Activated T-helper 1 cell treated with anti-CD3 and anti-CD28 coated beads, Interleukin-12 subunit alpha, Interleukin-12 subunit beta, Interleukin-2, Interleukin-4 antibody, amounts not matched to agents 30 ng/mL and 10 ng/mL and 1 ng/mL, durations not matched to agents 14 hours and 24 hours and 36 hours (primary cell): ENCODE results near the gene CALY. TPM values are rescaled to one million over a fixed set of nuclear protein-coding genes. Genes with fewer than 3 reads are reported as not detected.
A peak's percentile ranks its signal among the peaks of the same experiment; 100 is the strongest.

Source experiments
- DNase-seq: peaks from one replicate; pipeline ENCODE4 v3.0.0; 2021; ENCODE audit warnings: low spot score
- H3K27ac Mint-ChIP-seq: one replicate; pipeline ENCODE4 v1.8.0; 2021; ENCODE audit warnings: mild to moderate bottlenecking, mixed read lengths
- H3K27me3 Mint-ChIP-seq: one replicate; pipeline ENCODE4 v1.8.0; 2022; ENCODE audit warnings: mild to moderate bottlenecking, moderate library complexity, mixed read lengths; ENCODE audit not compliant: insufficient read depth
- H3K36me3 Mint-ChIP-seq: one replicate; pipeline ENCODE4 v1.8.0; 2021; ENCODE audit warnings: low read depth, mixed read lengths
- H3K4me1 Mint-ChIP-seq: one replicate; pipeline ENCODE4 v1.8.0; 2021; ENCODE audit warnings: low read depth, mixed read lengths
- H3K4me3 Mint-ChIP-seq: one replicate; pipeline ENCODE4 v1.8.0; 2021; ENCODE audit warnings: mild to moderate bottlenecking, moderate library complexity, mixed read lengths
- H3K9me3 Mint-ChIP-seq: one replicate; pipeline ENCODE4 v1.8.0; 2021; ENCODE audit warnings: mixed read lengths
- intact Hi-C: fragments of 100-400 bp; cut with micrococcal nuclease; formaldehyde crosslinking; loops from one replicate; pipeline ENCODE4 v1.15.1; 2024
- total RNA-seq: library from RNA; stranded (reverse); gene quantifications from 2 replicates; pipeline ENCODE4 v1.2.3, GENCODE V29; 2022

Gene CALY
- total RNA-seq, 1 donor from 2014 or later: not detected

GRCh38 chr10:133362846-133363245, 26.1 kb upstream of the CALY start:
- DNase-seq: no peak
- Mint-ChIP-seq H3K36me3 (peaks cover 15% of the 10 kb centered on the region), H3K4me3 (no peak overlapping the region), H3K9me3 (no peaks in the 10 kb centered on the region), H3K4me1 (no peaks in the 10 kb centered on the region), H3K27me3 (no peaks in the 10 kb centered on the region), H3K27ac (no peak overlapping the region)
- intact Hi-C loops: no loop called here

GRCh38 chr10:133361773-133362441, 25.2 kb upstream of the CALY start:
- Mint-ChIP-seq H3K4me3 (no peak overlapping the region), H3K27me3 (no peaks in the 10 kb centered on the region), H3K27ac (no peak overlapping the region), H3K9me3 (no peaks in the 10 kb centered on the region), H3K36me3 (peaks cover 13% of the 10 kb centered on the region), H3K4me1 (no peaks in the 10 kb centered on the region)
- DNase-seq: no peak
- intact Hi-C loops: no loop called here

DNA sequence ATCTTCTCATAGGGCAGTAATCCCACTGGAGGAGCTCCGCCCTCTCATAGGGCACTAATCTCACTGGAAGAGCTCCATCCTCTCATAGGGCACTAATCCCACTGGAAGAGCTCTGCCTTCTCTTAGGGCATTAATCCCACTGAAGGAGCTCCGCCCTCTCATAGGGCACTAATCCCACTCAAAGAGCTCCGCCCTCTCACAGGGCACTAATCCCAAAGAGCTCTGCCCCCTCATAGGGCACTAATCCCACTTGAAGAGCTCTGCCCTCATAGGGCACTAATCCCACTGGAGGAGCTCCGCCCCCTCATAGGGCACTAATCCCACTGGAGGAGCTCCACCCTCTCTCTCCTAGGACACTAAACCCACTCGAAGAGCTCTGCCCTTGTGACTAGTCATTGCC, 24.5 kb upstream of the CALY start:
- DNase-seq: no peak
- H3K4me1 Mint-ChIP-seq: no peaks in the 10 kb centered on the region
- no peaks in the 10 kb centered on the region for H3K27me3 Mint-ChIP-seq
- no peak overlapping the region for H3K4me3 Mint-ChIP-seq
- no peak overlapping the region for H3K27ac Mint-ChIP-seq
- H3K9me3 Mint-ChIP-seq: no peaks in the 10 kb centered on the region
- intact Hi-C loops: no loop called here
- H3K36me3 Mint-ChIP-seq: peaks cover 13% of the 10 kb centered on the region

GRCh38 chr10:133359972-133360610, 23.4 kb upstream of the CALY start:
- no peak overlapping the region for H3K27ac Mint-ChIP-seq
- H3K27me3 Mint-ChIP-seq: no peaks in the 10 kb centered on the region
- H3K9me3 Mint-ChIP-seq: no peaks in the 10 kb centered on the region
- intact Hi-C loops: no loop called here
- H3K4me1 Mint-ChIP-seq: no peaks in the 10 kb centered on the region
- no peak for DNase-seq
- no peak overlapping the region for H3K4me3 Mint-ChIP-seq
- peaks cover 13% of the 10 kb centered on the region for H3K36me3 Mint-ChIP-seq

DNA sequence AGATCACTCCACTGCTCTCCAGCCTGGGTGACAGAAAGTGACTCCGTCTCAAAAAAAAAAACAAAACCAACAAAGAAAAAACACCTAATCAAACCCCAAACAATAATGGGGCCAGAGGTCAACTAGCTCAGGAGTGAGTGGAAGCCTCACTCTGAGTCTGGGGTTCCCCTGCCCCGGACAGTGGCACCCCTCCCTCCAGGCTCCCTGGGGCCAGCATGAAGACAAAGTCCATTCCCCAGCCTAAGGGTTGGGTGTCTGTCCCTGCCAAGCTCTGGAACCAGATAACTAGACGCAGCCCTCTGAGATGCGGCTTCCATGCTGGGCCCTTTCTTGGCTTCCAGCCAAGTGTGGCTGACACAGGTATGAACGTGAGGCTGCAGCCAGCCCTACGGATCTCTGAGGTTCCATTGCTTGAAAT, 22.9 kb upstream of the CALY start:
- intact Hi-C loops: no loop called here
- DNase-seq: no peak
- Mint-ChIP-seq H3K27me3 (no peaks in the 10 kb centered on the region), H3K36me3 (peaks cover 11% of the 10 kb centered on the region), H3K4me1 (no peaks in the 10 kb centered on the region), H3K4me3 (no peak overlapping the region), H3K9me3 (no peaks in the 10 kb centered on the region), H3K27ac (no peak overlapping the region)

DNA sequence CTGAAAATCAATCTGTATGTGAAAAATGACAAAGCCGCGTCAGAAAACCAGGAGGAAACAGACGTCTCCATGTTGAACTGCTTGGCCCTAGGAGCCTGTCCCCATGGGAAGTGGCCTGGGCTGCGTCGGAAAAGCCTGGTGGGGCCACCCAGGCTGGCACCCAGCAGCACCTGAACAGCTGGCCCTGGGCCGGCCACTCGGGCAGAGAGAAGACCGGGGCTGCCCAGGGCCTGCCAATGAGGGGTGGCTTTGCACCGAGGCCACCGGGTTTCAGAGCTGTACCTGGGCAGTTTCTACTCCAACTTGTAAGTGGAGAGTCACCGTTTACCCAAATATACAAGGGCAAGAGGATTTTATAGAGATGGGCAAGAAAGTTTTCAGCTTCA, 22.2 kb upstream of the CALY start:
- no peak overlapping the region for H3K4me3 Mint-ChIP-seq
- no peak for DNase-seq
- H3K27me3 Mint-ChIP-seq: no peaks in the 10 kb centered on the region
- H3K4me1 Mint-ChIP-seq: no peaks in the 10 kb centered on the region
- intact Hi-C loops: loop anchor here (1.0 kb wide), 3 partner anchors 14 to 35 kb away; partner anchors contain the start of gene ECHS1
- H3K36me3 Mint-ChIP-seq: peaks cover 8% of the 10 kb centered on the region
- H3K27ac Mint-ChIP-seq: no peak overlapping the region
- no peaks in the 10 kb centered on the region for H3K9me3 Mint-ChIP-seq

GRCh38 chr10:133358162-133358924, 21.6 kb upstream of the CALY start:
- Mint-ChIP-seq H3K36me3 (peaks cover 8% of the 10 kb centered on the region), H3K4me3 (no peak overlapping the region), H3K9me3 (no peaks in the 10 kb centered on the region), H3K27ac (no peak overlapping the region), H3K4me1 (no peaks in the 10 kb centered on the region), H3K27me3 (no peaks in the 10 kb centered on the region)
- DNase-seq: no peak
- intact Hi-C loops: loop anchor here (1.0 kb wide), 3 partner anchors 15 to 34 kb away; partner anchors contain the start of gene ECHS1

DNA sequence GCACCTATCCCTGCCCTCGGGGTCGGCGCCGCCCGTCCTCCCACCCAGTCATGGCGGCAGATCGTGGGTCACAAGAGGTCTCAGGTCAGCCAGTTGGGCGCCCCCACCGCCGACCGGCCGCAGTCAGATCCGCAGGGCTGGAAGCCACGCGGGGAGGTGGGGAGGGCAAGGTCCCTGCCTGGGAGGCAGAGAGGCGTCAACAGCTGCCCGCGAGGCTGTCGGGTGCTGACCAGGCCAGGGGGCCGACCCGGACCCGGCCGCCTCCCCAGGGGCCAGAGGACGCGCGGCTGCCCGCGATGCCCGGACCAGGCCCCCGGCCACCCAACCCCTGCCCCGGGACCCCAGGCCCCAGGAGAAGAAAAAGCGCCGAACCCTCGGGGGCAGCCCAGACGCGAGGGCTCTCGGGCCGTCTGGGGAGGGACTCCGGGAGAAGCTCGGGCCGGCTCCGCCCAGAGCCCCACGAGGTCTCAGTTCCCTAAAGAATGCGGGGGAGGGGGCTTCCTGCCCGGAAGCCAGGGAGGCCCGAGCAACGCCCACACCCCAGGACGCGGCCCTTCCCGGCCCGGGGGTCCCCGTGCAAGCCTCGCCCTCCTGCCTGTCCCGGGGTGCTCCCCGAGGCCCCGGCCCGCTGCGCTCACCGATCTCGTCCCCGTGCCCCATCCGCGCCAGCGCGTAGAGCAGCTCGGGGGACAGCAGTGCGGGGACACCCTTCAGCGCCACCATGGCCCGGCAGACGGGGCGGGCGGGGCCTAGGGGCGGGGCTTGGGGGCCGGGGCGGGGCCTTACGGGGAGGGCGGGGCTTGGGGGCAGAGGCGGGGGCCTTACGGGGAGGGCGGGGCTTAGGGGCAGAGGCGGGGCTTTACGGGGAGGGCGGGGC, 20.8 kb upstream of the CALY start, which contains the start of gene FUOM:
Gene FUOM, minus strand, starts transcription at position 735 of the 877 bp plus-strand sequence. Its CDS starts 12 bp downstream, at position 723.
- Mint-ChIP-seq H3K4me3 (peak within 1 kb of the TSS; percentile 77), H3K36me3 (peaks cover 8% of the 10 kb centered on the region)

DNA sequence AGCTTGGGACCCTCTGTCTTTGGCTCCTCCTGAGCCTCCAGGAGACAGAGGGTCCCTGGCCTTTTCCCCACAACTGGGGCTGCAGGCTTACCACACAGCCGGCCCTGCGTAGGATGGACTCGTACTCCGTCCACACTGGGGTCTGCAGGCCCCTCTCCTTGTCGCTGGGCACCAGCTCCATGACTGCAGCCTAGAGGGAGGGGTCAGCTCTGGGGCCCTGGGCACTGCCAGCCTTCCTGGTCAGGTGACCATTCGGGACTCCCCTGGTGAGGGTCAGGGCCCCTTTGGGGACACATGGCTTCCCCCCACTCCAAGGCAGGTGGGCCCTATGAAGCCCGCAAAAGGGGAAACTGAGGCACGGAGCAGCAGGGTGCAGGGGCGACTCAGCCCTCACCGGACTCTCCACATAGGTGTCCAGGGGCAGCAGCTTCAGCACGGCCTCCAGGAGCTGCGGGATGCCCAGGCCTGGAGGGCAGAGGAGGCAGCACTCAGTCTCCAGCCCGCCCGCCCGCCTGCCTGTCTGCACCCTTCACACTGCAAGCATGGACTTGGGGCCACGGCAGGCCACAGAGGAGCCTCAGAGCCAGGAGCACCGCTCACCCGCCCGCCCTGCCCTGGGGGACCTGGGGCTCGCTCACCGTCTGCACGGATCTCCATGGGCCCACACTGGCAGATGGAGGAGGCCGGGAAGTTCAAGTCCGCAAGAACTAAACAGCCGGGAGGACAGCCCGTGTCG, 20.0 kb upstream of the CALY start:
- H3K27me3 Mint-ChIP-seq: no peaks in the 10 kb centered on the region
- peak overlapping the region; percentile 77 for H3K4me3 Mint-ChIP-seq
- no peaks in the 10 kb centered on the region for H3K4me1 Mint-ChIP-seq
- H3K27ac Mint-ChIP-seq: peak overlapping the region; percentile 48
- no peaks in the 10 kb centered on the region for H3K9me3 Mint-ChIP-seq
- H3K36me3 Mint-ChIP-seq: peaks cover 2% of the 10 kb centered on the region
- intact Hi-C loops: loop anchor here (1.0 to 2.0 kb wide), 6 partner anchors 27 to 820 kb away; partner anchors contain the start of genes INPP5A and MTG1
- DNase-seq: no peak

More for the DNA sequence above, 20.8 kb upstream of the CALY start, which contains the start of gene FUOM:
- intact Hi-C loops: loop anchor here (1.0 to 2.0 kb wide), 9 partner anchors 16 to 821 kb away; partner anchors contain the start of genes ECHS1, INPP5A and MTG1
- peak; percentile 57 for DNase-seq
- no peaks in the 10 kb centered on the region for H3K27me3 Mint-ChIP-seq
- no peaks in the 10 kb centered on the region for H3K4me1 Mint-ChIP-seq
- H3K27ac Mint-ChIP-seq: peak within 1 kb of the TSS; percentile 48
- no peaks in the 10 kb centered on the region for H3K9me3 Mint-ChIP-seq

- intact Hi-C loops: loop anchor here (2.0 kb wide), 1 partner anchor 819 kb away; the partner anchor contains the start of gene INPP5A
- no peaks in the 10 kb centered on the region for H3K4me1 Mint-ChIP-seq
- H3K27me3 Mint-ChIP-seq: no peaks in the 10 kb centered on the region
- H3K36me3 Mint-ChIP-seq: no peaks in the 10 kb centered on the region
- no peaks in the 10 kb centered on the region for H3K9me3 Mint-ChIP-seq
- no peak overlapping the region for H3K27ac Mint-ChIP-seq
- DNase-seq: no peak
- peak overlapping the region; percentile 73 for H3K4me3 Mint-ChIP-seq
These were observed 19.3 kb upstream of the CALY start for GRCh38 chr10:133355991-133356390.

GRCh38 chr10:133355266-133355665, 18.6 kb upstream of the CALY start:
- Mint-ChIP-seq H3K36me3 (no peaks in the 10 kb centered on the region), H3K27me3 (no peaks in the 10 kb centered on the region), H3K4me3 (no peak overlapping the region), H3K4me1 (no peaks in the 10 kb centered on the region), H3K9me3 (no peaks in the 10 kb centered on the region), H3K27ac (no peak overlapping the region)
- intact Hi-C loops: no loop called here
- no peak for DNase-seq
